OCI-LY7 (cell line): ENCODE measurements around the gene C3orf85. TPM values are rescaled to one million over a fixed set of nuclear protein-coding genes. Genes with fewer than 3 reads are reported as not detected.

Experiments used
- BruUV-seq: library from RNA; stranded (reverse); fragments of 400-500 nt; replicated peaks from 2 replicates; lab custom pipeline; 2021; lab: Mats Ljungman, UMichigan
- CTCF ChIA-PET: fragments of 300-600 bp; sonication (Branson Sonifier 250); formaldehyde crosslinking; loops from one replicate; lab custom pipeline; 2022; ENCODE audit warnings: antibody characterized with exemption; ENCODE audit not compliant: unreplicated experiment; lab: Charles Lee
- POLR2A ChIA-PET: fragments of 300-600 bp; sonication (Branson Sonifier 250); formaldehyde crosslinking; loops from one replicate; lab custom pipeline; 2022; ENCODE audit warnings: antibody characterized with exemption; lab: Charles Lee
- DNase-seq: peaks from one replicate; pipeline ENCODE4 v3.0.0-alpha.2; 2015; ENCODE audit warnings: low spot score
- H2AFZ ChIP-seq: fragments of 200-600 bp; sonication (generic), shearing (Covaris generic); 2 replicates; pipeline ENCODE4 v1.6.1; 2014; ENCODE audit warnings: mild to moderate bottlenecking, antibody characterized with exemption, low read length, moderate library complexity
- H3K27ac ChIP-seq: fragments of 200-600 bp; sonication (generic); 2 replicates; pipeline ENCODE4 v1.5.1; 2014; ENCODE audit warnings: mixed run types, low read depth, mild to moderate bottlenecking, moderate library complexity, low read length, inconsistent platforms; ENCODE audit not compliant: poor library complexity, severe bottlenecking
- H3K36me3 ChIP-seq: fragments of 200-600 bp; sonication (generic); 2 replicates; pipeline ENCODE4 v1.6.1; 2014; ENCODE audit warnings: mild to moderate bottlenecking, antibody characterized with exemption, low read length, moderate library complexity, mixed read lengths; ENCODE audit not compliant: insufficient read depth
- H3K4me1 ChIP-seq: fragments of 200-600 bp; sonication (generic); 2 replicates; pipeline ENCODE4 v1.5.1; 2014; ENCODE audit warnings: mild to moderate bottlenecking, low read length; ENCODE audit not compliant: insufficient read depth, poor library complexity, severe bottlenecking
- H3K4me2 ChIP-seq: fragments of 200-600 bp; sonication (generic); 2 replicates; pipeline ENCODE4 v1.6.1; 2014; ENCODE audit warnings: mild to moderate bottlenecking, low read length
- H3K4me3 ChIP-seq: fragments of 200-600 bp; sonication (generic); 2 replicates; pipeline ENCODE4 v1.5.1; 2014; ENCODE audit warnings: mild to moderate bottlenecking, low read depth, low read length; ENCODE audit not compliant: poor library complexity, severe bottlenecking
- H3K79me2 ChIP-seq: fragments of 200-600 bp; sonication (generic); 2 replicates; pipeline ENCODE4 v1.6.1; 2016; ENCODE audit warnings: low read depth, mild to moderate bottlenecking, low read length, moderate library complexity, mixed read lengths; ENCODE audit not compliant: insufficient read depth
- H3K9me2 ChIP-seq: fragments of 200-600 bp; sonication (generic); 2 replicates; pipeline ENCODE4 v1.6.1; 2016; ENCODE audit warnings: mild to moderate bottlenecking, low read length, mixed read lengths; ENCODE audit not compliant: insufficient read depth
- H3K9me3 ChIP-seq: fragments of 200-600 bp; sonication (generic); 2 replicates; pipeline ENCODE4 v1.6.1; 2014; ENCODE audit warnings: mild to moderate bottlenecking, mixed run types, low read length, mixed read lengths
- H4K20me1 ChIP-seq: fragments of 200-600 bp; sonication (generic); 2 replicates; pipeline ENCODE4 v1.6.1; 2014; ENCODE audit warnings: mild to moderate bottlenecking, antibody characterized with exemption, low read length, moderate library complexity, mixed read lengths; ENCODE audit not compliant: insufficient read depth
- EZH2phosphoT487 ChIP-seq: fragments of 200-600 bp; sonication (generic); IDR thresholded peaks from 2 replicates; pipeline ENCODE4 v1.6.1; 2018; ENCODE audit warnings: low read depth, borderline replicate concordance, mild to moderate bottlenecking, mixed run types, antibody characterized with exemption, low read length, moderate library complexity, mixed read lengths
- intact Hi-C: fragments of 100-400 bp; cut with micrococcal nuclease; formaldehyde crosslinking; loops from one replicate; pipeline ENCODE4 v1.10.0; 2022; ENCODE audit not compliant: unreplicated experiment
- total RNA-seq, 2 experiments: library from RNA; depleted of rRNA in 1 of 2; stranded (reverse); fragments of >200 nt in 1 of 2; shearing (Covaris generic) in 1 of 2; gene quantifications; 2 replicates each; pipeline ENCODE4 v1.2.3, GENCODE V29; 2014 to 2022
- TF ChIP-seq, protein P1 (sequence below): fragments of 200-600 bp; sonication (generic); conservative IDR thresholded peaks from 2 replicates; pipeline ENCODE4 v1.5.1; 2014; ENCODE audit warnings: mild to moderate bottlenecking, antibody characterized with exemption, low read length, moderate library complexity, mixed read lengths

C3orf85 gene
- total RNA-seq, 2 experiments from 2014 or later = not detected

GRCh38 chr3:109137761-109138160 is 1.2 kb downstream of the C3orf85 start:
- no peaks in the 10 kb centered on the region for H3K36me3 ChIP-seq
- no peak overlapping the region for H2AFZ ChIP-seq
- POLR2A ChIA-PET = interaction anchor here (0.7 kb wide), 1 partner anchor 99 kb away, joined by 3 read pairs; no protein-coding TSS in a partner anchor
- no peaks in the 10 kb centered on the region for H3K9me3 ChIP-seq
- no peak overlapping the region for H3K27ac ChIP-seq
- no peaks in the 10 kb centered on the region for H4K20me1 ChIP-seq
- CTCF ChIA-PET = no interaction called here
- H3K9me2 ChIP-seq = no peaks in the 10 kb centered on the region
- no peak overlapping the region for H3K4me3 ChIP-seq
- H3K4me1 ChIP-seq = no peaks in the 10 kb centered on the region
- no peak for TF ChIP-seq EZH2phosphoT487
- TF ChIP-seq, protein P1, sequence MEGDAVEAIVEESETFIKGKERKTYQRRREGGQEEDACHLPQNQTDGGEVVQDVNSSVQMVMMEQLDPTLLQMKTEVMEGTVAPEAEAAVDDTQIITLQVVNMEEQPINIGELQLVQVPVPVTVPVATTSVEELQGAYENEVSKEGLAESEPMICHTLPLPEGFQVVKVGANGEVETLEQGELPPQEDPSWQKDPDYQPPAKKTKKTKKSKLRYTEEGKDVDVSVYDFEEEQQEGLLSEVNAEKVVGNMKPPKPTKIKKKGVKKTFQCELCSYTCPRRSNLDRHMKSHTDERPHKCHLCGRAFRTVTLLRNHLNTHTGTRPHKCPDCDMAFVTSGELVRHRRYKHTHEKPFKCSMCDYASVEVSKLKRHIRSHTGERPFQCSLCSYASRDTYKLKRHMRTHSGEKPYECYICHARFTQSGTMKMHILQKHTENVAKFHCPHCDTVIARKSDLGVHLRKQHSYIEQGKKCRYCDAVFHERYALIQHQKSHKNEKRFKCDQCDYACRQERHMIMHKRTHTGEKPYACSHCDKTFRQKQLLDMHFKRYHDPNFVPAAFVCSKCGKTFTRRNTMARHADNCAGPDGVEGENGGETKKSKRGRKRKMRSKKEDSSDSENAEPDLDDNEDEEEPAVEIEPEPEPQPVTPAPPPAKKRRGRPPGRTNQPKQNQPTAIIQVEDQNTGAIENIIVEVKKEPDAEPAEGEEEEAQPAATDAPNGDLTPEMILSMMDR = no peak
- no TSS peak for BruUV-seq
- no peak overlapping the region for H3K4me2 ChIP-seq
- intact Hi-C loops = no loop called here
- DNase-seq = no peak
- no peaks in the 10 kb centered on the region for H3K79me2 ChIP-seq

DNA sequence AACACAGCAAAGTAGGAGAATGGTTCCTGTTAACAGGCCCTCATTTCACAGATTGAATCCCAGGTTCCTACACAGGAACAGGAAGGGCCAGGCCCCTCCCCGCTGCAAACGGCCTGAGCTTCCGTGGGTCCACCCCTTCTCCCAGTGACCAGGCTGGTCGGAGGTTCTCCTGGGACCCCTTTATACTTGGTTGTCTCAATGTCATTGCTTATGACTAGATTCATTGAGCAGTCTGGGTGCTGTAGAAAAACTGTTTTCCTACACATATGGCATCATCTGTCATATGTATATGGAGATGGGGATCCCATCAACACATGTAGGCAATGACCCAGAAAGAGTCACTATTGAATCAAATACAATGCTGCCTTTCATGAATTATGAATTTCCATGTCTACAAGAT is 3.8 kb downstream of the C3orf85 start:
- DNase-seq = no peak
- H3K4me3 ChIP-seq = no peak overlapping the region
- no TSS peak for BruUV-seq
- H3K4me1 ChIP-seq = no peaks in the 10 kb centered on the region
- no peak overlapping the region for H3K4me2 ChIP-seq
- TF ChIP-seq, protein P1 = no peak
- TF ChIP-seq EZH2phosphoT487 = no peak
- CTCF ChIA-PET = no interaction called here
- no peaks in the 10 kb centered on the region for H3K36me3 ChIP-seq
- no peaks in the 10 kb centered on the region for H3K9me2 ChIP-seq
- H2AFZ ChIP-seq = no peak overlapping the region
- H3K27ac ChIP-seq = no peak overlapping the region
- intact Hi-C loops = no loop called here
- POLR2A ChIA-PET = no interaction called here
- H3K79me2 ChIP-seq = no peaks in the 10 kb centered on the region
- H3K9me3 ChIP-seq = no peaks in the 10 kb centered on the region
- no peaks in the 10 kb centered on the region for H4K20me1 ChIP-seq

GRCh38 chr3:109143646-109144045 is 7.1 kb downstream of the C3orf85 start:
- intact Hi-C loops = no loop called here
- H2AFZ ChIP-seq = no peak overlapping the region
- BruUV-seq = no TSS peak
- POLR2A ChIA-PET = no interaction called here
- no peak overlapping the region for H3K4me2 ChIP-seq
- no peaks in the 10 kb centered on the region for H3K79me2 ChIP-seq
- no peak for TF ChIP-seq EZH2phosphoT487
- TF ChIP-seq, protein P1 = no peak
- no peak for DNase-seq
- no peaks in the 10 kb centered on the region for H4K20me1 ChIP-seq
- H3K27ac ChIP-seq = no peak overlapping the region
- no peaks in the 10 kb centered on the region for H3K4me1 ChIP-seq
- CTCF ChIA-PET = no interaction called here
- no peaks in the 10 kb centered on the region for H3K36me3 ChIP-seq
- no peaks in the 10 kb centered on the region for H3K9me2 ChIP-seq
- H3K4me3 ChIP-seq = no peak overlapping the region
- no peaks in the 10 kb centered on the region for H3K9me3 ChIP-seq
